ENCODE measurements around the gene PTPN7. TPM values are rescaled to one million over a fixed set of nuclear protein-coding genes. Genes with fewer than 3 reads are reported as not detected.

Gene PTPN7
- total and polyA plus RNA-seq, 2 donors (not counting 3 experiments of a cell fraction or from before 2014, with no cell fraction given) = 0.86 to 1.8 TPM

DNA sequence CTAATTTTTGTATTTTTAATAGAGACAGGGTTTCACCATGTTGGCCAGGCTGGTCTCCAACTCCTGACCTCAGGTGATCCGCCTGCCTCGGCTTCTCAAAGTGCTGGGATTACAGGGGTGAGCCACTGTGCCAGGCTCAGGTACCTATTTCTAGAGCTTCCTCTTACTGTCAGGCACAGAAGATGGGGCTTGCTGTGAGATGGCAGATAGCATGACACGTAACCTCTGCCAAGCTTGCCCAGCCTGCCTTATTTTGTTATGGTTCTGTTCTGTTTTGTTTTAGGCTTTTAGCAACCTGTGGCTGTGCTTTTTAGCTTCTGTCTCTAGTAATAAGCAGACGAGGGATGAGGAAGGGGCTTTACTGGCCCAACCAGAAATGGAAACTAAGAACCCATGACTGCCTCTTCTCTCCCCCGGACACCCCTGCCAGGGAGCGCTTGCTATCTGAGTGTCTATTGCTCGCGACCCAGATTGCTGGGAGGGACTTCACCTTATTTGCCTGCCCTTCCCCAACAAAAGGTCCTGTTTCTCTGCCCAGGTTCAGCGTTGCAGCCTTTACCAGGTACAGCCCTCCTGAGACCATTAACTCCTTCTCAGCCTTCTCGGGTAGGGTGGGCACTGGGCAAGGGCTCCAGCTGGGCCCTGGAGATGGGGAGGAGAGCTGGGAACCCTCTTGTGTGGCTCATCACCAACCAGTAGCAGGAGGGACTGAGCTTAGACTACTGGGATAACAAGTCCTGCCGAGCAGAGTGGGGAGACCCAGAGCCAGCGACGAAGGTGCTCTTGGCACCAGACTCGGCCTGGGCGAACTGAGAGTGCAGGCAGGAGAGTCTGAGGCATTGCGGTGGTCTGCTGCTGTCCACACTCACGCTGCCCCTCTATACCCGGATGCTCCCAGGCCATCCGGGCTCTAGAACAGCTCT is 19.7 kb upstream of the PTPN7 start:
- intact Hi-C loops (cut with micrococcal nuclease) (no loop called here), dilution Hi-C loops (cut with MboI; ENCODE audit: extremely low pct_ligation_motif_present, low sequenced_read_pairs) (no loop called here)
- ChIA-PET POLR2A (no interaction called here), CTCF (interaction anchor here (0.8 to 1.6 kb wide), 5 partner anchors 9 to 540 kb away, joined by 3 to 5 read pairs (median 4); no protein-coding TSS in a partner anchor)
- Histone ChIP-seq H3K36me3 (ENCODE audit: control insufficient read depth in 2 of 2, extremely low read depth in 1 of 2, insufficient read depth in 2 of 2, low read length in 2 of 2) (no peaks in the 10 kb centered on the region), H3K4me2 (ENCODE audit: insufficient read depth, low read length) (no peak overlapping the region), H2AFZ (ENCODE audit: low read depth, low read length) (no peak overlapping the region), H3K27me3 (ENCODE audit: control insufficient read depth in 2 of 2, insufficient read depth in 2 of 2, low read length in 2 of 2) (peaks cover 8 to 13% of the 10 kb centered on the region in 2 experiments), H3K9me3 (replicated peaks; ENCODE audit: control insufficient read depth, insufficient read depth, low read length) (no peaks in the 10 kb centered on the region), H3K4me1 (ENCODE audit: control insufficient read depth, extremely low read depth, insufficient read depth, low read length) (no peaks in the 10 kb centered on the region), H3K9ac (replicated peaks; ENCODE audit: extremely low read depth, insufficient read depth, low read length) (no peak overlapping the region), H3K4me3 (replicated peaks in 1 of 3; ENCODE audit: insufficient read depth in 1 of 3, low read depth in 1 of 3, low read length in 3 of 3) (no peak overlapping the region), H4K20me1 (replicated peaks; ENCODE audit: control insufficient read depth, extremely low read depth, insufficient read depth, low read length) (no peaks in the 10 kb centered on the region), H3K79me2 (ENCODE audit: control insufficient read depth, insufficient read depth, low read length) (no peaks in the 10 kb centered on the region), H3K27ac (ENCODE audit: insufficient read depth, low read depth, low read length) (no peak overlapping the region), H3K9me1 (replicated peaks; ENCODE audit: control insufficient read depth, extremely low read depth, insufficient read depth, low read length) (no peaks in the 10 kb centered on the region)
- no TSS peak for BruUV-seq (replicated peaks)
- DNase-seq (ENCODE audit: low read depth, low spot score) (no peak), FAIRE-seq (no peak)
- no peak for TF ChIP-seq JUN (IDR thresholded peaks at IDR 0.05; ENCODE audit: borderline replicate concordance, insufficient read depth, insufficient read length, low read depth)
- TF ChIP-seq, protein P1, sequence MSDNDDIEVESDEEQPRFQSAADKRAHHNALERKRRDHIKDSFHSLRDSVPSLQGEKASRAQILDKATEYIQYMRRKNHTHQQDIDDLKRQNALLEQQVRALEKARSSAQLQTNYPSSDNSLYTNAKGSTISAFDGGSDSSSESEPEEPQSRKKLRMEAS (IDR thresholded peaks at IDR 0.05; ENCODE audit: insufficient read depth, insufficient read length) = no peak

DNA sequence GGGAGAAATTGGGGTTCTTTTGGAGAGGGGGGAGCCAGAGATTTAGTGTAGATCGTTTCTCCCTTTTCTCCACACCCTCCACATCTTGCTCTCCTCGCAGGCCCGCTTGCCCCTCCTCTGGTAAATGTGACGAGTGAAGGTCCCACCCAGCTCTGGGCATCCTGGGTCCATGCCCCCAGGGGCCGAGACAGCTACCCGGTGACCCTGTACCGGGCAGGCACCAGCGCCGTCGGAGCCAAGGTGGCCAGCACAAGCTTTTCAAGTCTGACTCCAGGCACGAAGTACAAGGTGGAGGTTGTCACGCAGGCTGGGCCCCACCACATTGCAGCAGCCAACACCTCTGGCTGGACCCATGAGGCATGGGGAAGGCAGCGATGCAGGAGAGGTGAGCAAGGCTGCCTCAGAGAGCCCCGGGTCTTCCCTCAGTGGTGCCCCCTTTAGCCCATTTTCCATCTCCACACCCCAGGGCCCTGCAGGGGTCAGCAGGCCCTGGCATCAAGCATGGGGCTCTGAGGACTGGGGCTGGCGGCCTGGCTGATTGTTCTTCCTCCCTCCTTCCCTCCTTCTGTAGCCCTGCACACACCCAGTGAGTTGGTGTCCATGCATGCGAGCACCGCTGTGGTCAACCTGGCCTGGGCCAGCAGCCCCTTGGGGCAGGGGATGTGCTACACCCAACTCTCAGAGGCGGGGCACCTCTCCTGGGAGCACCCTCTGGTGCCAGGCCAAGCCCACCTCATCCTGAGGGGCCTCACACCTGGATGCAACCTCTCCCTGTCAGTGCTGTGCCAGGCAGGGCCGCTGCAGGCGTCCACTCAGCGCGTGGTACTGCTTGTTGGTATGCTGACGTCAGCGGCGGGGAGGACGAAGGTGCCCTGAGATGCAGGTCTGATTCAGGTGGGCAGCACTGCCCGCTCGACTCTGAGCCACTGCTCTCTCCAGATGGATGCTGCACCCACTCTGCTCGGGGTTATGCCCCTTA is 16.8 kb upstream of the PTPN7 start:
- Histone ChIP-seq H3K27me3 (ENCODE audit: control insufficient read depth in 2 of 2, insufficient read depth in 2 of 2, low read length in 2 of 2) (peaks cover 5 to 10% of the 10 kb centered on the region in 2 experiments), H3K36me3 (ENCODE audit: control insufficient read depth in 2 of 2, extremely low read depth in 1 of 2, insufficient read depth in 2 of 2, low read length in 2 of 2) (no peaks in the 10 kb centered on the region), H3K9me3 (replicated peaks; ENCODE audit: control insufficient read depth, insufficient read depth, low read length) (no peaks in the 10 kb centered on the region), H3K9ac (replicated peaks; ENCODE audit: extremely low read depth, insufficient read depth, low read length) (no peak overlapping the region), H3K4me1 (ENCODE audit: control insufficient read depth, extremely low read depth, insufficient read depth, low read length) (no peaks in the 10 kb centered on the region), H4K20me1 (replicated peaks; ENCODE audit: control insufficient read depth, extremely low read depth, insufficient read depth, low read length) (no peaks in the 10 kb centered on the region), H2AFZ (ENCODE audit: low read depth, low read length) (no peak overlapping the region), H3K79me2 (ENCODE audit: control insufficient read depth, insufficient read depth, low read length) (no peaks in the 10 kb centered on the region), H3K4me3 (replicated peaks in 1 of 3; ENCODE audit: insufficient read depth in 1 of 3, low read depth in 1 of 3, low read length in 3 of 3) (no peak overlapping the region), H3K27ac (ENCODE audit: insufficient read depth, low read depth, low read length) (no peak overlapping the region), H3K9me1 (replicated peaks; ENCODE audit: control insufficient read depth, extremely low read depth, insufficient read depth, low read length) (no peaks in the 10 kb centered on the region), H3K4me2 (ENCODE audit: insufficient read depth, low read length) (no peak overlapping the region)
- intact Hi-C loops (cut with micrococcal nuclease) (no loop called here), dilution Hi-C loops (cut with MboI; ENCODE audit: extremely low pct_ligation_motif_present, low sequenced_read_pairs) (no loop called here)
- CTCF ChIA-PET = interaction anchor here (0.9 to 1.1 kb wide), 3 partner anchors 11 to 22 kb away, joined by 3 to 4 read pairs (median 3); no protein-coding TSS in a partner anchor
- no TSS peak for BruUV-seq (replicated peaks)
- POLR2A ChIA-PET = no interaction called here
- TF ChIP-seq FOS (IDR thresholded peaks at IDR 0.05; ENCODE audit: borderline replicate concordance, insufficient read depth, low read length) = no peak
- TF ChIP-seq, protein P1 (IDR thresholded peaks at IDR 0.05; ENCODE audit: insufficient read depth, insufficient read length) = no peak
- TF ChIP-seq, protein P2, sequence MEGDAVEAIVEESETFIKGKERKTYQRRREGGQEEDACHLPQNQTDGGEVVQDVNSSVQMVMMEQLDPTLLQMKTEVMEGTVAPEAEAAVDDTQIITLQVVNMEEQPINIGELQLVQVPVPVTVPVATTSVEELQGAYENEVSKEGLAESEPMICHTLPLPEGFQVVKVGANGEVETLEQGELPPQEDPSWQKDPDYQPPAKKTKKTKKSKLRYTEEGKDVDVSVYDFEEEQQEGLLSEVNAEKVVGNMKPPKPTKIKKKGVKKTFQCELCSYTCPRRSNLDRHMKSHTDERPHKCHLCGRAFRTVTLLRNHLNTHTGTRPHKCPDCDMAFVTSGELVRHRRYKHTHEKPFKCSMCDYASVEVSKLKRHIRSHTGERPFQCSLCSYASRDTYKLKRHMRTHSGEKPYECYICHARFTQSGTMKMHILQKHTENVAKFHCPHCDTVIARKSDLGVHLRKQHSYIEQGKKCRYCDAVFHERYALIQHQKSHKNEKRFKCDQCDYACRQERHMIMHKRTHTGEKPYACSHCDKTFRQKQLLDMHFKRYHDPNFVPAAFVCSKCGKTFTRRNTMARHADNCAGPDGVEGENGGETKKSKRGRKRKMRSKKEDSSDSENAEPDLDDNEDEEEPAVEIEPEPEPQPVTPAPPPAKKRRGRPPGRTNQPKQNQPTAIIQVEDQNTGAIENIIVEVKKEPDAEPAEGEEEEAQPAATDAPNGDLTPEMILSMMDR (IDR thresholded peaks at IDR 0.05; ENCODE audit: extremely low read depth in 1 of 2, insufficient read depth in 1 of 2, low read depth in 1 of 2, low read length in 2 of 2) = no peak
- no peak for TF ChIP-seq GATA2 (IDR thresholded peaks at IDR 0.05; ENCODE audit: insufficient read depth, insufficient read length, low read depth, low read length)
- TF ChIP-seq EZH2 (IDR thresholded peaks at IDR 0.05; ENCODE audit: borderline replicate concordance, low read depth, low read length, severe bottlenecking) = no peak
- TF ChIP-seq MYC (IDR thresholded peaks at IDR 0.05; ENCODE audit: low read depth, low read length) = no peak
- no peak for TF ChIP-seq JUN (IDR thresholded peaks at IDR 0.05; ENCODE audit: borderline replicate concordance, insufficient read depth, insufficient read length, low read depth)
- TF ChIP-seq POLR2AphosphoS5 (IDR thresholded peaks at IDR 0.05; ENCODE audit: insufficient read depth, low read depth, low read length) = no peak
- TF ChIP-seq POLR2A (IDR thresholded peaks at IDR 0.05; ENCODE audit: low read depth, low read length) = no peak
- FAIRE-seq (no peak), DNase-seq (ENCODE audit: low read depth, low spot score) (no peak)

Data from endothelial cell of umbilical vein (primary cell).